ENCODE data around the gene DGKI. TPM values are rescaled to one million over a fixed set of nuclear protein-coding genes. Genes with fewer than 3 reads are reported as not detected.

Gene DGKI
- total and polyA plus RNA-seq, 9 of the 15 experiments (the other 6 are each of a cell fraction or from before 2014, with no cell fraction given), result 0.11 to 0.54 (median 0.15) TPM; not detected in 5

GRCh38 chr7:137449016-137449415, 397.8 kb downstream of the DGKI start:
- H3K9me1 ChIP-seq (ENCODE audit: control insufficient read depth, insufficient read depth, low read length), result no peaks in the 10 kb centered on the region
- no peak for FAIRE-seq
- BruUV-seq (replicated peaks), result no TSS peak
- no peaks in the 10 kb centered on the region for H3K79me2 ChIP-seq (ENCODE audit: control insufficient read depth, insufficient read depth, low read length)
- DNase-seq (ENCODE audit: extremely low read depth in 1 of 4, low spot score in 3 of 4), result no peak
- ATAC-seq, result no peak
- no peaks in the 10 kb centered on the region for H3K27me3 ChIP-seq (ENCODE audit: control insufficient read depth in 2 of 2, insufficient read depth in 2 of 2, low read length in 2 of 2)
- no peaks in the 10 kb centered on the region for H4K20me1 ChIP-seq (replicated peaks; ENCODE audit: control insufficient read depth, insufficient read depth, low read length)
- in situ Hi-C loops (cut with MboI) (no loop called here), intact Hi-C loops (cut with micrococcal nuclease) (no loop called here)
- 0% methylated on average over 4 of the region's 4 CpGs for WGBS (ENCODE audit: insufficient coverage, low coverage, missing lambda C conversion rate)
- no peak overlapping the region for H2AFZ ChIP-seq (ENCODE audit: low read depth, low read length)
- H3K9me3 ChIP-seq (replicated peaks; ENCODE audit: control insufficient read depth, insufficient read depth, low read depth, low read length), result no peaks in the 10 kb centered on the region
- H3K27ac ChIP-seq (ENCODE audit: extremely low read depth, low read depth, low read length), result no peak overlapping the region
- POLR2A ChIA-PET, result no interaction called here
- CTCF ChIA-PET (ENCODE audit: low intra/inter-chr PET ratio), result no interaction called here
- no peak overlapping the region for H3K4me2 ChIP-seq (ENCODE audit: insufficient read depth, low read length)
- no peaks in the 10 kb centered on the region for H3K4me1 ChIP-seq (replicated peaks in 1 of 2; ENCODE audit: control insufficient read depth in 2 of 2, insufficient read depth in 2 of 2, low read length in 2 of 2)
- no peak overlapping the region for H3K4me3 ChIP-seq
- no peak overlapping the region for H3K9ac ChIP-seq (ENCODE audit: insufficient read depth in 1 of 2, low read depth in 2 of 2, low read length in 2 of 2)
- H3K36me3 ChIP-seq (ENCODE audit: control insufficient read depth, insufficient read depth, low read length), result no peaks in the 10 kb centered on the region
- no peak for TF ChIP-seq U2AF1 (optimal IDR thresholded peaks at IDR 0.05; ENCODE audit: low read depth, low read length)
- TF ChIP-seq ZNF318 (IDR thresholded peaks at IDR 0.05; ENCODE audit: borderline replicate concordance in 1 of 2, low read depth in 1 of 2), result no peak
- no peak for TF ChIP-seq E4F1 (CRISPR knock-in tag; IDR thresholded peaks at IDR 0.05; ENCODE audit: borderline replicate concordance)
- no peak for TF ChIP-seq LEF1 (IDR thresholded peaks at IDR 0.05)
- TF ChIP-seq ZNF143 (CRISPR knock-in tag; IDR thresholded peaks at IDR 0.05), result no peak
- no peak for TF ChIP-seq ZFPM2 (CRISPR knock-in tag; IDR thresholded peaks at IDR 0.05)
- no peak for TF ChIP-seq CHAMP1 (IDR thresholded peaks at IDR 0.05)
- no peak for TF ChIP-seq ZKSCAN1 (IDR thresholded peaks at IDR 0.05; ENCODE audit: low read depth, low read length)
- no peak for TF ChIP-seq OTX1 (CRISPR knock-in tag; IDR thresholded peaks at IDR 0.05)
- TF ChIP-seq TCF7L2 (IDR thresholded peaks at IDR 0.05; ENCODE audit: low read depth, low read length), result no peak
- no peak for TF ChIP-seq POLR2AphosphoS2 (IDR thresholded peaks at IDR 0.05; ENCODE audit: low read length)
